ENCODE data around the gene PCK1. TPM values are rescaled to one million over a fixed set of nuclear protein-coding genes. Genes with fewer than 3 reads are reported as not detected.

The PCK1 gene
- total RNA-seq, 1 experiment from 2014 or later: 0.17 TPM

GRCh38 chr20:57585466-57586213, 24.7 kb downstream of the PCK1 start (continued):
- TF ChIP-seq CDX4 (CRISPR knock-in tag; IDR thresholded peaks at IDR 0.05; ENCODE audit: borderline replicate concordance): no peak
- no peak for TF ChIP-seq ELF4 (CRISPR knock-in tag; IDR thresholded peaks at IDR 0.05; ENCODE audit: low read depth)

- Mint-ChIP-seq H3K4me1 (peaks cover 11% of the 10 kb centered on the region), H3K36me3 (peaks cover 5% of the 10 kb centered on the region; the same call in 1 of the 2 replicates), H3K9me3 (peaks cover 15% of the 10 kb centered on the region), H3K27me3 (ENCODE audit: low read depth) (no peaks in the 10 kb centered on the region), H3K4me3 (no peak overlapping the region), H3K27ac (no peak overlapping the region)
- POLR2A ChIA-PET: no interaction called here
- TF ChIP-seq IRF1 (CRISPR knock-in tag; IDR thresholded peaks at IDR 0.05) (no peak), OVOL2 (CRISPR knock-in tag; IDR thresholded peaks at IDR 0.05; ENCODE audit: borderline replicate concordance) (no peak)
- CTCF ChIA-PET: interaction anchor here (0.9 to 2.1 kb wide), 5 partner anchors 12 to 624 kb away, joined by 3 to 6 read pairs (median 4); no protein-coding TSS in a partner anchor
- DNase-seq (ENCODE audit: low spot score) (no peak), ATAC-seq (no peak)
Measured at GRCh38 chr20:57586370-57586793, 25.5 kb downstream of the PCK1 start.

- Mint-ChIP-seq H3K4me1 (peaks cover 11% of the 10 kb centered on the region), H3K4me3 (no peak overlapping the region), H3K27me3 (ENCODE audit: low read depth) (no peaks in the 10 kb centered on the region), H3K27ac (no peak overlapping the region), H3K36me3 (peaks cover 5% of the 10 kb centered on the region; the same call in 1 of the 2 replicates), H3K9me3 (peaks cover 15% of the 10 kb centered on the region)
- ATAC-seq (no peak), DNase-seq (ENCODE audit: low spot score) (no peak)
- CTCF ChIA-PET: interaction anchor here (0.9 to 2.1 kb wide), 6 partner anchors 13 to 623 kb away, joined by 3 to 6 read pairs (median 4); no protein-coding TSS in a partner anchor
- POLR2A ChIA-PET: no interaction called here
- no peak for TF ChIP-seq SMAD3 (CRISPR knock-in tag; IDR thresholded peaks at IDR 0.05; ENCODE audit: borderline replicate concordance)
- TF ChIP-seq, protein P1, sequence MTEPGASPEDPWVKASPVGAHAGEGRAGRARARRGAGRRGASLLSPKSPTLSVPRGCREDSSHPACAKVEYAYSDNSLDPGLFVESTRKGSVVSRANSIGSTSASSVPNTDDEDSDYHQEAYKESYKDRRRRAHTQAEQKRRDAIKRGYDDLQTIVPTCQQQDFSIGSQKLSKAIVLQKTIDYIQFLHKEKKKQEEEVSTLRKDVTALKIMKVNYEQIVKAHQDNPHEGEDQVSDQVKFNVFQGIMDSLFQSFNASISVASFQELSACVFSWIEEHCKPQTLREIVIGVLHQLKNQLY (CRISPR knock-in tag; IDR thresholded peaks at IDR 0.05): no peak
- no peak for TF ChIP-seq ZNF396 (CRISPR knock-in tag; IDR thresholded peaks at IDR 0.05; ENCODE audit: borderline replicate concordance)
- no peak for TF ChIP-seq ELF4 (CRISPR knock-in tag; IDR thresholded peaks at IDR 0.05; ENCODE audit: low read depth)
- TF ChIP-seq, protein P2, sequence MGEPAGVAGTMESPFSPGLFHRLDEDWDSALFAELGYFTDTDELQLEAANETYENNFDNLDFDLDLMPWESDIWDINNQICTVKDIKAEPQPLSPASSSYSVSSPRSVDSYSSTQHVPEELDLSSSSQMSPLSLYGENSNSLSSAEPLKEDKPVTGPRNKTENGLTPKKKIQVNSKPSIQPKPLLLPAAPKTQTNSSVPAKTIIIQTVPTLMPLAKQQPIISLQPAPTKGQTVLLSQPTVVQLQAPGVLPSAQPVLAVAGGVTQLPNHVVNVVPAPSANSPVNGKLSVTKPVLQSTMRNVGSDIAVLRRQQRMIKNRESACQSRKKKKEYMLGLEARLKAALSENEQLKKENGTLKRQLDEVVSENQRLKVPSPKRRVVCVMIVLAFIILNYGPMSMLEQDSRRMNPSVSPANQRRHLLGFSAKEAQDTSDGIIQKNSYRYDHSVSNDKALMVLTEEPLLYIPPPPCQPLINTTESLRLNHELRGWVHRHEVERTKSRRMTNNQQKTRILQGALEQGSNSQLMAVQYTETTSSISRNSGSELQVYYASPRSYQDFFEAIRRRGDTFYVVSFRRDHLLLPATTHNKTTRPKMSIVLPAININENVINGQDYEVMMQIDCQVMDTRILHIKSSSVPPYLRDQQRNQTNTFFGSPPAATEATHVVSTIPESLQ (CRISPR knock-in tag; IDR thresholded peaks at IDR 0.05): no peak
- no peak for TF ChIP-seq JUN (CRISPR knock-in tag; IDR thresholded peaks at IDR 0.05)
- TF ChIP-seq SP1 (CRISPR knock-in tag; conservative IDR thresholded peaks at IDR 0.05): no peak
- TF ChIP-seq, protein P3, sequence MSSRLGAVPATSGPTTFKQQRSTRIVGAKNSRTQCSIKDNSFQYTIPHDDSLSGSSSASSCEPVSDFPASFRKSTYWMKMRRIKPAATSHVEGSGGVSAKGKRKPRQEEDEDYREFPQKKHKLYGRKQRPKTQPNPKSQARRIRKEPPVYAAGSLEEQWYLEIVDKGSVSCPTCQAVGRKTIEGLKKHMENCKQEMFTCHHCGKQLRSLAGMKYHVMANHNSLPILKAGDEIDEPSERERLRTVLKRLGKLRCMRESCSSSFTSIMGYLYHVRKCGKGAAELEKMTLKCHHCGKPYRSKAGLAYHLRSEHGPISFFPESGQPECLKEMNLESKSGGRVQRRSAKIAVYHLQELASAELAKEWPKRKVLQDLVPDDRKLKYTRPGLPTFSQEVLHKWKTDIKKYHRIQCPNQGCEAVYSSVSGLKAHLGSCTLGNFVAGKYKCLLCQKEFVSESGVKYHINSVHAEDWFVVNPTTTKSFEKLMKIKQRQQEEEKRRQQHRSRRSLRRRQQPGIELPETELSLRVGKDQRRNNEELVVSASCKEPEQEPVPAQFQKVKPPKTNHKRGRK (CRISPR knock-in tag; IDR thresholded peaks at IDR 0.05; ENCODE audit: borderline replicate concordance): no peak
- no peak for TF ChIP-seq ESRRA (CRISPR knock-in tag; IDR thresholded peaks at IDR 0.05; ENCODE audit: borderline replicate concordance)
- TF ChIP-seq, protein P4, sequence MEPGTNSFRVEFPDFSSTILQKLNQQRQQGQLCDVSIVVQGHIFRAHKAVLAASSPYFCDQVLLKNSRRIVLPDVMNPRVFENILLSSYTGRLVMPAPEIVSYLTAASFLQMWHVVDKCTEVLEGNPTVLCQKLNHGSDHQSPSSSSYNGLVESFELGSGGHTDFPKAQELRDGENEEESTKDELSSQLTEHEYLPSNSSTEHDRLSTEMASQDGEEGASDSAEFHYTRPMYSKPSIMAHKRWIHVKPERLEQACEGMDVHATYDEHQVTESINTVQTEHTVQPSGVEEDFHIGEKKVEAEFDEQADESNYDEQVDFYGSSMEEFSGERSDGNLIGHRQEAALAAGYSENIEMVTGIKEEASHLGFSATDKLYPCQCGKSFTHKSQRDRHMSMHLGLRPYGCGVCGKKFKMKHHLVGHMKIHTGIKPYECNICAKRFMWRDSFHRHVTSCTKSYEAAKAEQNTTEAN (CRISPR knock-in tag; IDR thresholded peaks at IDR 0.05): no peak
- no peak for TF ChIP-seq ZBTB21 (CRISPR knock-in tag; IDR thresholded peaks at IDR 0.05; ENCODE audit: borderline replicate concordance)
- TF ChIP-seq AR (CRISPR knock-in tag; IDR thresholded peaks at IDR 0.05): no peak
- no peak for TF ChIP-seq MAX (CRISPR knock-in tag; IDR thresholded peaks at IDR 0.05)
- TF ChIP-seq TEAD4 (CRISPR knock-in tag; IDR thresholded peaks at IDR 0.05): no peak
- TF ChIP-seq PRRX2 (CRISPR knock-in tag; IDR thresholded peaks at IDR 0.05): no peak
- no peak for TF ChIP-seq FOXP1 (CRISPR knock-in tag; IDR thresholded peaks at IDR 0.05; ENCODE audit: borderline replicate concordance)
- TF ChIP-seq ZNF317 (CRISPR knock-in tag; IDR thresholded peaks at IDR 0.05; ENCODE audit: borderline replicate concordance, low read depth): no peak
- TF ChIP-seq ZNF121 (CRISPR knock-in tag; IDR thresholded peaks at IDR 0.05): no peak
- no peak for TF ChIP-seq MYBL2 (CRISPR knock-in tag; IDR thresholded peaks at IDR 0.05)
Measured at GRCh38 chr20:57586943-57587277, 26.0 kb downstream of the PCK1 start.

Measured in WTC11 (cell line).